Measurements from ENCODE around the gene PRDM16.

PRDM16 gene

DNA sequence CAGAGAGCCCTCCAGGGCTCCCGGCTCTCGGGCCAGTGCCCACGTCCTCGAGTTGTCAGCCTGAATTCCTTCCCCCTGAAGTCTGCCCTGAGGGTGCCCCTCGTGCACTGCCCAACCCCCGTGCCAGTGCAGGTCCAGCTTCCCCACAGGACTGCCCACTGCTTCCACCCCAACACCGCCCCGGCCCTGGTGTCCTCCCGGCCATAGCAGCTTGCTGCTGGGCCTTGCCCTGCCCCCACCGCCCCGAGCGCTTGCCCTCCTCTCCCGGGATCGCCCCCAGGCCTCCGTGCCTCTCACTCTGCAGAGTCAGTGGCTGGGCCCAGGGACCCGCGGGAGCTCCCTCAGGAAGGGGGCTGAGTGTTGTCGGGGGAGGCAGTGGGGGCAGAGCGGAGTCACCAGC lies 361.4 kb downstream of the PRDM16 start:
- DNase-seq (ENCODE audit: low read depth), result no peak
- H3K4me3 ChIP-seq (ENCODE audit: low read depth, low read length), result no peak overlapping the region

DNA sequence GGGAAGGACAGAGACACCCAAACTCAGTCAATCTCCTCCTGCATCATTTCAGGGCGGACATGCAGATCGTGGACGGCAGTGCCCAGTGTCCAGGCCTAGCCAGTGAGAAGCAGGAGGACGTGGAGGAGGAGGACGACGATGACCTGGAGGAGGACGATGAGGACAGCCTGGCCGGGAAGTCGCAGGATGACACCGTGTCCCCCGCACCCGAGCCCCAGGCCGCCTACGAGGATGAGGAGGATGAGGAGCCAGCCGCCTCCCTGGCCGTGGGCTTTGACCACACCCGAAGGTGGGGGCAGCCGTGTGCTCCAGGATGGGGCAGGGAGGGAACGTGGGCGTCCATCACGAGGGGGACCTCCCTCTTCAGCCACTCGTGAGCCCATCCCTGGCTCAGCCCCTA lies 361.8 kb downstream of the PRDM16 start:
- no peak overlapping the region for H3K4me3 ChIP-seq (ENCODE audit: low read depth, low read length)

DNA sequence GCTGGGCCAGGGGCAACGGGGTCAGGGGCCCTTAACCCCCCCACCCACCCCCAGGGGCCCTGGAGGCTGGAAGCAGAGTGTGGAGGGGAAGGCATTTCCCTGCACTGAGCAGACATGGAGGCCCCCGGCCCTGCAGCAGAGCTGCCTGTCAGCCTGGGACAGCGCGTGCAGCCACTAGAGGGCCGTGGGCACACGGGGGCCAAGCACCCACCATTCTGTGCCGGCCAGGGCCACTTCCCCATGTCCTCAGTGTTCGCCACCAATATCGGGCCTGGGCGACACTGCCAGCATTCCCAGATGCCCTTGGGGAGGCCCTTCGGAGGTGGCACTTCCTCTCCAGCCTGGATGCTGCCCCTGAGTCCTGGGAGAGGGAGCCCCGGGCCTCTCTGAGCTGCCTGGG lies 362.3 kb downstream of the PRDM16 start:
- H3K4me3 ChIP-seq (ENCODE audit: low read depth, low read length), result no peak overlapping the region
- no peak for DNase-seq (ENCODE audit: low read depth)

More for the DNA sequence above, 361.8 kb downstream of the PRDM16 start:
- no peak for DNase-seq (ENCODE audit: low read depth)

DNA sequence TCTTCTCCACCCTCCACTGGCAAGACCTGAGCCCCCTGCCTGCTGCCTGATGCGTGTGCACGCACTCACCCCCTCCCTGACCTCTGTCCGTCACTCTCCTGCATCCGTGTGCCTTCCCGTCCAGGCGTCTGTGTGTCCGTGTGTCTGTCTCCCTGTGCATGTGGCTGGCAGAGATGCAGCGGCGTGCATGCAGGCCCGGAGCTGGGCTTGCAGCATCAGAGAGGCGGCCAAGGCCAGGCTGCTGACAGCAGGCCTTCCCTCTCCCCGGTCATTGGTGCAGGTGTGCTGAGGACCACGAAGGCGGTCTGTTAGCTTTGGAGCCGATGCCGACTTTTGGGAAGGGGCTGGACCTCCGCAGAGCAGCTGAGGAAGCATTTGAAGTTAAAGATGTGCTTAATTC lies 362.7 kb downstream of the PRDM16 start:
- no peak for DNase-seq (ENCODE audit: low read depth)

DNA sequence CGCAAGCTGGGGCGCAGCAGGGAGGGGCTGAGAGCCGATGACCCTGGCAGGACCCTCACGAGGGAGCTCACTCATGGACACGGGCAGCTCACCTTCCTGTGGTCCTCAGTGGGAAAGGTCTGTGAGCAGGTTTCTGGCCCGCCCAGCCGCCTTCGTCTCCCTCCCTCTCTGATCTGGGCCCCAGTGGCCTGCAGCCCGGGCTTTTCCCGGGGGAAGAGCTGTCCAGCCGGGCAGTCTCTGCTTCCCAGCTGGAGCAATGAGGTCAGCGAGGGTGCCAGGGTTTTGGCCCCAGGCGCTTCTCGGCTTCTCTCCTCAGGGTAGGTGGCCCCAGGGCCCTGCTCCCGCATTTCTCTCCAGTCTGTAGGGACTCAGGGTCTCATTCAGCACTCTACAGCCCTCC lies 363.3 kb downstream of the PRDM16 start:
- H3K4me3 ChIP-seq (ENCODE audit: low read depth, low read length), result no peak overlapping the region
- DNase-seq (ENCODE audit: low read depth), result no peak

More for the DNA sequence above, 362.7 kb downstream of the PRDM16 start:
- H3K4me3 ChIP-seq (ENCODE audit: low read depth, low read length), result no peak overlapping the region

DNA sequence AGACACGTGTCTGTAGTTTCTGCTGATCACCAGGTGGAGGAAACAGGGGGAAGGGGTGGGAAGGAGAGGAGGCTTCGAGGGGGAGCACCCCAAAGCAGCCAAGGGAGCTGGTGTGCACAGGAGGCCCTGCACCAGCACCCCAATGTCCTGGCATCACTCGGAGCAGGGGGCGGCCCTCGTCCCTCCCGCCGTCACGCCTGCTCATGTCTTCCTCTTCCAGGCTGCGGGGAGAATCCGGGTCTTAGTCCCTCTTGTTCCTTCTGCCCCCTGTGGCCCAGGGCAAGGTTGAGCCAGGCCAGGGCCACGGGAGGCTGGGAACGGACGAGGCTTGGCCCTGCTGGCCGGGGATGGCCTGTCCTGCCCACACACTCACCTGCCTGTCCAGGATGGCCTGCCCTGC lies 364.1 kb downstream of the PRDM16 start:
- no peak overlapping the region for H3K4me3 ChIP-seq (ENCODE audit: low read depth, low read length)
- DNase-seq (ENCODE audit: low read depth), result no peak

DNA sequence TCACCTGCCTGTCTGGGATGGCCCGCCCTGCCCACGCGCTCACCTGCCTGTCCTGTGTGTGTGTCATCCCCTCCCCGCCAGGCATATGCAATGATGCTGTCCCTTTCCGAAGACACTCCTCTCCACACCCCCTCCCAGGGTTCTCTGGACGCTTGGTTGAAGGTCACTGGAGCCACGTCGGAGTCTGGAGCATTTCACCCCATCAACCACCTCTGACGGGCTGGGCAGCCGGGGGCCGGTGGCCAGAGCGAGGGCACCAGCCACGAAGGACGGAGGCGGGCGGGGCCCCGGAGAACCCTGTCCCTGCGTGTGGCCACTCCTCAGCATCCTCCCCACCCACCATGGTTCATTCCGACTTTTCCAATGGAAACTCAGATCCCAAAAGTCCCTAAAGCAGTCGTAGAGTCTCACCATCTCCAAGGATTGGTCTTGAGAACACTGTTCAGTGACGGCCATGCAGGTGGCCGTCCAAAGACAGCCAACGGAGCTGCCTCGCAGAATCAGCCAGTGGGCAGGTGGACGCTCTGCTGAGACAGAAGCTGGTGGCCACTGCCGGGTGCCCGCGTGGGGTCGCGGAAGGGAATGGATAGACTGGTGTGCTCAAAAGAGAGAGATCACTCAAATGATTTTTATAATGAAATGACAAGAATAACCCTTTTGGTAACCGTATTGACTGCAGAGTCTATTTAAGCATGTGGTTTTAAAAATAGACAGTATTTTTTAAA lies 364.8 kb downstream of the PRDM16 start:
- no peak overlapping the region for H3K4me3 ChIP-seq (ENCODE audit: low read depth, low read length)
- DNase-seq (ENCODE audit: low read depth), result no peak

DNA sequence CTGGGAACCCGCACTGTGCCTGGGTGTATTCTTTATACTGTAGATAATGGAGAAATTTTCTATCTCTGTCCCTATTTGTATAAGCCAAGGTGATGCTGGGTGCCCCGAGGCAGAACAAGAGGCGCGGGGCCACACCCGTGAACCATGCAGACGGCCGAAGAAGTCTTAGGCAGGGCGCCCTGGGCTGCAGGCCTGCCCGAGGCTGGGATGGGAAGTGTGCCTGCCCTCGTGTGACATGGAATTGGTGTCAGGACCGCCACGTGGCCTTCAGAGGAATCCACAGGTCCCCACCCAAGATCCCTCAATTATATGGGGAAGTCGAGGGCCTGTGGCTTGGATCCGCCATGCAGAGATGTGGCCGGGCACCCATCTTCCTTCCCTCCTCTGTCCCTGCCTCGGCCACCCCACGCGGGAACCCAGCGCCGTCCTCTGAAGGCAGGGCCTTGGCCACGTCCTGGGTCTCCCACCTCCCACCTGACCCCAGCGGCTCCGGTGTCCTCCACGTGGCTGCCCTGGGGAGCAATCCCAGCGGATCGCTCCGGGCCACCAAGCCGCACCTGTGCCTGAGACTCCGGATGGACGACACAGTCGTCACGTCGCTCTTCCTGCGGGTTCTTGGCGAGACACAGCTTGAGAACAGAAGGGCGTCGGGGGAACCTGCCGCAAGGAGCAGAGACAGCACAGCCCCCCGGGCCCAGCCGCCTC lies 365.6 kb downstream of the PRDM16 start:
- DNase-seq (ENCODE audit: low read depth), result no peak
- H3K4me3 ChIP-seq (ENCODE audit: low read depth, low read length), result no peak overlapping the region

DNA sequence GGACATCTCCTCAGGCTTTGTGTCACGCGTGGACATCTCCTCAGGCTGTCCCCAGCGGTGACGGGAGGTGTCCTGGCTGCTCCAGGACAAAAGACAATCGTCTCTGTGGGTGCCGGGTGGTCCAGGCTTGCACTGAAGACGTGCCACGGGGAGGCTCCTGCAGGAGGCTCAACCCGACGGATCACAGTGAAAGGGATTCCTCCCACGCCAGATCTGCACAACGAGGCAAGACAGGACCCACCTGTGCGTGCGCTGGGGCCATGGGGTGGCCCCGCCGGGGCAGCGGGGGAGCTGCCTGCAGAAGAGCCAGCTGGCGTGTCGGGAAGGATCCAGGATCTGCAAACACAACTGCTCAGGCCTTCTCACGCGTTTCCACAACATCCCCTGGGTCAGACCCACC lies 366.7 kb downstream of the PRDM16 start:
- no peak for DNase-seq (ENCODE audit: low read depth)
- no peak overlapping the region for H3K4me3 ChIP-seq (ENCODE audit: low read depth, low read length)

DNA sequence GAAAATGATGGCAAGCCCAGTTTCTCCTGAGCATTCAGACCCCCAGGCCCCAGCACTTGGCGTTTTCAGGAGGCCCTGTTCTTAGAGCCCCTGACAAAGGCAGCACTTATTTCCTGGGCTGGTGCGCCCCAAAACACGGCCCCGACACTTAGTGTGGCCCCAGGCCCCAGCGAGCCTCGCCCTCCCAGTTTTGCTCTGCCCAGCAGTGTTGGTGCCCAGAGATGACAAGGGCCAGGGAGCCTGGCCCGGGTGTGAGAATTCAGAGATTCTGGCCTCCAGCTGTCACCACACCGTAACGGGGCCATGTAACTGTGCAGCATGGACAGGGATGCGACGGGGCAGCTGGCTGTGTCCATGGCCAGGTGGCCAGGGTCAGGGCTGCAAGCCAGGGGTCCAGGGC lies 367.4 kb downstream of the PRDM16 start:
- no peak overlapping the region for H3K4me3 ChIP-seq (ENCODE audit: low read depth, low read length)
- DNase-seq (ENCODE audit: low read depth), result no peak

DNA sequence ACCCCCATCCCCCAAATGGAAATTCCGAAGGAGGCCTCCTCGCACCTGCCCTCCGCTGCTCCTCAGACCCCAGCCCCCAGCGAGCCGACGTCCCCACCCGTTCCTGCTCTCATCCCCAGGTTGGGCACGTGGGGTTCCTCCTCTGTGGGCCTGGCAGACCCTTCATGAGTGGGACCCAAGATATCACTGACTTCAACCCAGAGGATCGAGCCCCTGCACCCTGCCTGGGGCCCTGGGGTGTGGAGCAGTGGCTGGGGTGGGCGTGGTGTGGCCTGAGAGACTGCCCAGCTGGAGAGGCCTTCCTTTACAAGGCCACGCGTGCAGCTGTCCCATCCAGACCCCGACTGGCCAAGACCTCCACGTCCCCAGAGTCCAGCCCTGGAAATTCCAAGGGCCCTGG lies 367.9 kb downstream of the PRDM16 start:
- DNase-seq (ENCODE audit: low read depth), result no peak
- H3K4me3 ChIP-seq (ENCODE audit: low read depth, low read length), result no peak overlapping the region

DNA sequence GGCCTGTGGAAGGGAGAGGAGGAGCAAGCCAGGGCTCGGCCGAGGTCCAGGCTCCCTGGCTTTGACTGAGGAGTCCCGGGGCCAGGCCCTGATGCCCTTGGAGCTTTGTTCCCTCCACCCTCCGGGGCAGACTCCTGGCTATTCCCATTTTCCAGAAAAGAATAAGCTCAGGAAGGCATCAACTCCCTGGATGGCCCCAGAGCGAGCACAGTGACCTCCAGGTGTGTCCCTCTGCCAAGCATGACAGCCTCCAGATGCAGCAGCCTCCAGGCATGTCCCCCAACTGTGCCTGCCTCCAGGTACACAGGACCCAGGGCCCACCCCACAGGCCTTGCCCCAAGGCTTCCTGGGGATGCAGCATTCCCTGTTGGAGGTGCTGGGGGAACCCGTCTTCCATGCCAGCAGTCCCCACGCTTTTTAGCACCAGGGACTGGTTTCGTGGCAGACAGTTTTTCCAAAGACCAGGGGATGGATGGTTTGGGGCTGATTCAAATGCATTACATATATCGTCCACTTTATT lies 369.7 kb downstream of the PRDM16 start:
- H3K4me3 ChIP-seq (ENCODE audit: low read depth, low read length), result no peak overlapping the region
- DNase-seq (ENCODE audit: low read depth), result no peak

DNA sequence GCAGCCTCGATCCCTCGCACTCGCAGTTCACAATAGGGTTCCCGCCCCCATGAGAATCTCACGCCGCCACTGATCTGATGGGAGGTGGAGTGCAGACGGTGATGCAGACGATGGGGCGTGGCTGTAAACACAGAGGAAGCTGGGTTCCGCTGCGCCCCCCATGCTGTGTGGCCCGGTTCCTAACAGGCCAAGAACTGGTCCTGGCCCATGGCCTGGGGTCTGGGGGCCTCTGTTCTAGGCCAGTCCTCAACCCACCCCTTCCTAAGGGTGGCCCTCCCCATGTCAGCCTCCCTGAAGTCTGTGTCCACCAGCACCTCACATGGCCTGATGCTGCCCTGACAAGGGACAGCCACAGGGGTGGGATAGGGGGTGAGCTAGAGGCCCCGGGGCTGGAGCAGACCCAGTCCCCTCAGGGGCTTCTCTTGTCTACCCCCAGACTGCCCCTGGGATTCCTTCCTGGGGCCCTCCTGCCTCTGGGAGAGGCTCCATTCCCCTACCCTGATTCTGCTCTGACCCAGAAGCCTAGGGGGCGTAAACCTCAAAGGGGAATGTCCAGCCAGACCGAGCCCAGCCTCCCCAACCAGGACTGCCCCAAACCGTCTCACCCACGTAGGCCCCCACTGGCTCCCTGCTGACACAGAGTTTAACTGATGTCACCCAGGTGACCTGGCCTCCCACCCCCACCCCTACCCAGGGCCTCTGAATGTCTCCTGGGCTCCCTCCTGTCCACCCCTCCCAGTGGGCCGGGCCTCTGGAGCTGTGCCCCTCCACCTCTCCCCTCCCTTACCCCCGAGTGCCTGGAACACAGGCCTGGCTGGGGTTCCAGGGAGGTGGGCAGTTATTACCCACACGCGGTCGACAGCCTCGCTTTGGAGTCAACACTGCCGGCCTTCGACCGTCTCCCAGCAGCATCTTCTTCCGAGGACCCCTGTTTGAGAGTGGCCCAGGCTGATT lies 370.6 kb downstream of the PRDM16 start:
- no peak for DNase-seq (ENCODE audit: low read depth)
- H3K4me3 ChIP-seq (ENCODE audit: low read depth, low read length), result no peak overlapping the region

DNA sequence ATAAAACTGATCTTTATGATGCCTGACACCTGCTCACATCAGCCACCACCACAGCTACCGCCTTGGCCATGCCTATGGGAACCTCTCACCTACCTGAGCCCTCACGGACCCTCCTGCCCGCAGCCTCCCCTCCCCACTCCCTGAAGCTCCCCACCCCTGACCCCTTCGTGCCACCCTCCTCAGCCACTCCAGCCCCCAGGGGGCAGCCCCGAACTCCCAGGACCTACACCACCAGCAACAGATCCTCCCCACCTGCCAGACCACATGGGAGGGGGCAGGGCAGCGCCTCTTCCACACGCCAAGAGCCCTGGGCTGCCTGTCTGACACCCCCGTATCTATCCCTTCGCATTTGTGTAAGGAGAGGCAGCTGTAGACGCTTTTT lies 371.3 kb downstream of the PRDM16 start:
- H3K4me3 ChIP-seq (ENCODE audit: low read depth, low read length), result no peak overlapping the region
- no peak for DNase-seq (ENCODE audit: low read depth)

DNA sequence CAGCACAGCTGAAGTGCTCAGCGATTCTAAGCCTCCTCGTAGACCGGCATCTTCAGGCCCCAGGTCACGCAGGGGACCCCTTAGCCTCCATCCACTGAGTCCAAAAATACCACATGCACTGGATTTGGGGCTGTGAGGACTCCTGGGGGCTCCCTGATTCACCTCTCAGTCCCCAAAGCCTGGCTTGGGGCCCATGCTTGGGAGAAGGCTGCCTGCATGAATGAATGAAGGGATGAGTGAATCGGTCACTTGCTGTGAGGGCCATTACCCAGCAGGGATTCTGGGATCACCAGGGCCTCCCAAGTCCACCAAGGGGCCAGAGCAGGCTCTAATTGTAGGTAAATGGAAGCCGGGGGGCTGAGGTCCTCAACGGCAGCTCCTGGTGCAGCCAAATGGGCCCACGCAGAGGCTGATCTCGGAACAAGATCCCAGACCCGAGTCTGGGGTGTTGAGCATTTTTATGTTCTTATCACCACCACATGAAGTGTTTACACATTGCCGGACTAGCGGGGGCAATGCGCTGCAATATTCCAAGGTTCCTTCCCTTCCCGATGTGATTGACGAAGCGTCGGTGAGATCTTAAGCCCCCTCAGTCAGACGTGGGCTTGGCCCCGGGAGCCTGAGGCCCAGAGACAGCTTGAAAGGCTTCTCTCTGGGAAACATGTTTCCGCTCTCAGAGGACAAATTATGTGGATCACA lies 371.9 kb downstream of the PRDM16 start:
- DNase-seq (ENCODE audit: low read depth), result no peak
- no peak overlapping the region for H3K4me3 ChIP-seq (ENCODE audit: low read depth, low read length)

DNA sequence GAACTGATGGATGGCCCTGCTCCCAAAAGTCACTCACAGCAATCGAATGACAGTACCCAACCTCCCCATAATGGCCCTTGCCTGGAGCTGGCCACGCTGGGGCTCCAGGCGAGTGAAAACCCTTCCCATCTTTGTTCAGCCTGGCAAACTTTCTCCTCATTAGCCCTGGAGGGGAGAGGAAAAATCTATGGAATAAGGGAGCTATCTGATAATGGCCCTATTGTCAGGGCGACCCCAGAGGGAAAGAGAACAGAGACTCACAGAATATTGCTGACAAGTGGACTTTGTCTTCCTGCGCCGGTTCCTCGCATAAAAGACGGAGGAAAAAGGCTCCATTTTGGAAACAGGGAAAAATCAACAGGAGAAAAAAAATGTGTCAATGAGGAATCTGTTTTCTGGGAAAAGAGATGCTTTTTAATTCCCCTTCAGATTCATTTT lies 372.4 kb downstream of the PRDM16 start:
- H3K4me3 ChIP-seq (ENCODE audit: low read depth, low read length), result no peak overlapping the region
- DNase-seq (ENCODE audit: low read depth), result no peak

DNA sequence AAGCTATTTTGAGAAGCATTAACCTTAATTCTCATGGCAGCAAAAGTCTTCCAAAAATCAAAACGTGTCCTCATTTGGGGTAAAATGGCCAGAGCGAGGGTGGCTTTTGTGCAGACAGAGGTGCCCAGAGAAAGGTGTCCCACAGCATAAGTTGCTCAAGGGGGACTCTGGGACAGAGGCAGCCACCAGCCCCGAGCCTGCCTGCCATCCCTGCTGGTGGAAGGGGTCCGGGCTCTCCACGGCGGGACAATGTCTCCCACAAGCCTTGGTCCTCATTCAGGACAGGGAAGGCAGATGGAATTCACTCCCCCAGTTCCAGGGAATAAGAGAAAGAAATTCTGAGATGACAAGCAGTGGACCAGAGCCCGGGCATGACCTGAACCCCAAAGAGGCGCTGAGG lies 372.9 kb downstream of the PRDM16 start:
- DNase-seq (ENCODE audit: low read depth), result no peak
- no peak overlapping the region for H3K4me3 ChIP-seq (ENCODE audit: low read depth, low read length)

DNA sequence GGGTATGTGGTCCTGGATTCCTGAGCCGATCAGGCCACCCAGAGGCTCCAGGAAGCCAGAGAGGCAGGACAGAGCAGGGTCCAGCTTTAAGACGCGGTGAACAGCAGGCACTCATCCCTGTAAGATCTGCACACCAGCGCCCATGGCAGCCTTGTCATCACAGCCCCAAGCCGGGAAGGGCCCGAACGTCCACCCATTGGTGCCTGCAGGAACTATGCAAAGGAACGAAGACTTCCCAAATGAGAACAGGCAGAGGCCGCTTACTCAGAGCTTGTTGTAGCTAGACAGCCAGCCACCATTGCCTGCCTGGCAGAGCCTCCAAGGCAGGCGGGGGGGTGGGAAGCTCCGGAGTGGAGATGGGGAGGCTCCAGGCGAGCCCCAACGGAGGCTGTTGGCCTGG lies 373.3 kb downstream of the PRDM16 start:
- no peak for DNase-seq (ENCODE audit: low read depth)
- no peak overlapping the region for H3K4me3 ChIP-seq (ENCODE audit: low read depth, low read length)

DNA sequence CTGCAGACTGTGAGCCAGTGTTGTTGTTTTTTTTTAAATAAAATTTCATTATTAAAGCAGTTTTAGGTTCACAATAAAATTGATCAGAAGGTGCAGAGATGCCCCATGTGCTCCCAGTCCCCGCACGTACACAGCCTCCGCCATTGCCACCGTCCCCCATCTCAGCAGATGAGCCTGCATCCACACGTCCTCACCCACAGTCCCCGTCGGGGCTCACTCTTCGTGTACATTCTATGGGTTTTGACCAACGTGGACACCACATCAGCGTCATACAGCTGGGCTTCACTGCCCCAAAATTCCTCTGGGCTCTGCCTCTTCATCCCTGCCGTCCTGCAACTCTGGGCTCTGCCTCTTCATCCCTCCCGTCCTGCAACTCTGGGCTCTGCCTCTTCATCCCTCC lies 373.9 kb downstream of the PRDM16 start:
- no peak for DNase-seq (ENCODE audit: low read depth)
- no peak overlapping the region for H3K4me3 ChIP-seq (ENCODE audit: low read depth, low read length)
